Gastroesophageal sphincter (tissue), 3 donors: ENCODE results near the gene SNAP29.
A peak's percentile ranks its signal among the peaks of the same experiment; 100 is the strongest.

Source experiments
- POLR2A ChIP-seq, 2 donors: fragments of 450-650 bp; IDR thresholded peaks; one replicate each; pipeline ENCODE4 v1.6.1; 2017; ENCODE audit warnings: antibody characterized with exemption in 2 of 2, mild to moderate bottlenecking in 2 of 2, moderate library complexity in 1 of 2
- POLR2AphosphoS5 ChIP-seq: sonication (generic); formaldehyde crosslinking; IDR thresholded peaks from one replicate; pipeline ENCODE4 v1.6.1; 2017; ENCODE audit warnings: antibody characterized with exemption
- TF ChIP-seq, protein P1 (sequence below), 4 experiments: fragments of 200-600 bp in 2 of 4; fragments of 450-650 bp in 2 of 4; sonication (generic) in 1 of 4; IDR thresholded peaks; one replicate each; pipeline ENCODE4 v1.5.1; 2017 to 2019; ENCODE audit warnings: antibody characterized with exemption in 4 of 4, mild to moderate bottlenecking in 2 of 4, moderate library complexity in 2 of 4

DNA sequence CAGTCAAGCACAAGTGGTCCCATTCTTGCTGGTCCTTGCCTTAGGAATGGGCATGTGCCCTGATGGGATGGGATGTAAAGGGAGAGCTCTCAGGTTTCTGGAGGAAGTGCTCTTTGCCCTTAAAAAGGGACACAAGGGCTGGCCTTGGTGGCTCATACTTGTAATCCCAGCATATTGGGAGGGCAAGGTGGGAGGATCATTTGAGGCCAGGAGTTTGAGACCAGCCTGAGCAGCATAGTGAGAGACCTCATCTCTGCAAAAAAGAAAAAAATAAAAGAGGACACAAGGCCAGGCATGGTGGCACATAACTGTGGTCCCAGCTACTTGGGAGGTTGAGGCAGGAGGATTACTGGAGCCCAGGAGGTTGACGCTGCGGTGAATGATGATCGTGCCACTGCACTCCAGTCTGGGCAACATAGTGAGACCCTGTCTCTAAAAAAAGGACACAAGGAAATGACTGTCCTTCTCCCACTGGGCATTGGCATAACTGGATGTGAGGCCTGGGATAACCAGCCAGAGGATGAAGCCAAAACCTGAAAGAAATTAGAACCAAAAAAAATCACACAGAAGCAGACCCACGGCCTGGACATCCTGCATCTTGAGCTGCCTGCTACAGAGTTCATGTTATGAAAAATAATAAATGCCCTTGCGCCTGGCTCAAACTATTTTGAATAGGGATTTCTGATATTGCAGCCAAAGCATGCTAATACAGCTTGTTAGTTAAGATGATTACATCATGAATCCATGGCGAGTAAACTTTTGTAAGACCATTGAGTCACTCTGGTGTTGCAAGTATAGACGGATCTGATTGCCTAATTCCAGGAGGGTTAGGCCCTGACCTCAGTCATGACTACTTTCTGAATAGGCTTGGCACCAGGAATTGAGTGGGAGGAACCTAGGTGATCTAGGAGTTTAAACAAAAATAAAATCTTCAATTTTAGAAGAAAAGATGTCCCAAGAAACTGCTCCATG is 45.5 kb downstream of the SNAP29 start:
- TF ChIP-seq, protein P1, sequence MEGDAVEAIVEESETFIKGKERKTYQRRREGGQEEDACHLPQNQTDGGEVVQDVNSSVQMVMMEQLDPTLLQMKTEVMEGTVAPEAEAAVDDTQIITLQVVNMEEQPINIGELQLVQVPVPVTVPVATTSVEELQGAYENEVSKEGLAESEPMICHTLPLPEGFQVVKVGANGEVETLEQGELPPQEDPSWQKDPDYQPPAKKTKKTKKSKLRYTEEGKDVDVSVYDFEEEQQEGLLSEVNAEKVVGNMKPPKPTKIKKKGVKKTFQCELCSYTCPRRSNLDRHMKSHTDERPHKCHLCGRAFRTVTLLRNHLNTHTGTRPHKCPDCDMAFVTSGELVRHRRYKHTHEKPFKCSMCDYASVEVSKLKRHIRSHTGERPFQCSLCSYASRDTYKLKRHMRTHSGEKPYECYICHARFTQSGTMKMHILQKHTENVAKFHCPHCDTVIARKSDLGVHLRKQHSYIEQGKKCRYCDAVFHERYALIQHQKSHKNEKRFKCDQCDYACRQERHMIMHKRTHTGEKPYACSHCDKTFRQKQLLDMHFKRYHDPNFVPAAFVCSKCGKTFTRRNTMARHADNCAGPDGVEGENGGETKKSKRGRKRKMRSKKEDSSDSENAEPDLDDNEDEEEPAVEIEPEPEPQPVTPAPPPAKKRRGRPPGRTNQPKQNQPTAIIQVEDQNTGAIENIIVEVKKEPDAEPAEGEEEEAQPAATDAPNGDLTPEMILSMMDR (IDR thresholded peaks at IDR 0.05), result no peak
- no peak for TF ChIP-seq POLR2A (IDR thresholded peaks at IDR 0.05)
- peak; percentile 77 for TF ChIP-seq POLR2AphosphoS5
